Activated naive CD8-positive, alpha-beta T cell (primary cell): ENCODE measurements around the gene BANF1.

Experiments used
- H3K27ac Mint-ChIP-seq: one replicate; pipeline ENCODE4 v1.8.0; 2021; ENCODE audit warnings: mixed read lengths
- H3K27me3 Mint-ChIP-seq: one replicate; pipeline ENCODE4 v1.8.0; 2021; ENCODE audit warnings: mixed read lengths
- H3K36me3 Mint-ChIP-seq: one replicate; pipeline ENCODE4 v1.8.0; 2021; ENCODE audit warnings: mixed read lengths
- H3K4me1 Mint-ChIP-seq: one replicate; pipeline ENCODE4 v1.8.0; 2021; ENCODE audit warnings: low read depth, mixed read lengths
- H3K4me3 Mint-ChIP-seq: one replicate; pipeline ENCODE4 v1.8.0; 2021; ENCODE audit warnings: mild to moderate bottlenecking, mixed read lengths
- H3K9me3 Mint-ChIP-seq: one replicate; pipeline ENCODE4 v1.8.0; 2021; ENCODE audit warnings: low read depth, mixed read lengths

Gene BANF1

DNA sequence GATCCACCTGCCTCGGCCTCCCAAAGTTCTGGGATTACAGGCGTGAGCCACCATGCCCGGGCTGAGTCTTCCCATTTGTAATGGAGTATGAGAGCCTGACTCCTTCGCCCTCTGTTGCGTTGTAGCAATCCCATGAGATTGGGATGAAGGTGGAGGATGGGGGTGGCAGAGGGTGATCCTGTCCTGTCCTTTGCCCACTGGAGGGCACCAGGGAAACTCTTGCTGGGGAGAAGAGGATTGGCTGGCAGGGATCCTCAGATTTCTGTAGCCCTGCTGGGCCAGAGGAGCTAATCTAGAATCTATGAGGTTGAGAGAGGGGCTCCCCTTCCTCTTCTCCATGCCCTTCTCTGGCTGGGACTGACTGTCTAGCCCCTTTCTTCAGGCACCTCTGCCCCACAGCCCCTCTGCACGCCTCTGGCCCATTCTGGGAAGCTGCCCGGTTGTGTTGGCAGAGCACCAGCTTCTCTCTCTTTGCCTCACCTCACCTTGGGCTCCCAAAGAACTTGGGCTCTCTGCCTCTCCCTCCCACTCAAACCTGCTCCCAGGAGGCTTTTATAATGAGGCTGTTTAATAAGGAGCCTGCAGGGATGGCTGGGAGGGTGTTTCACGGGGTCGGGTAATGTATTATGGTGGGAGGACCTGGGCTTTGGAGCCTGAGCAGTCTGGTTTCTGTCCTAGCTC, 33.5 kb downstream of the BANF1 start:
- no peaks in the 10 kb centered on the region for H3K9me3 Mint-ChIP-seq
- H3K4me3 Mint-ChIP-seq, result no peak overlapping the region
- H3K36me3 Mint-ChIP-seq, result no peaks in the 10 kb centered on the region
- H3K4me1 Mint-ChIP-seq, result no peaks in the 10 kb centered on the region
- H3K27ac Mint-ChIP-seq, result no peak overlapping the region
- H3K27me3 Mint-ChIP-seq, result peaks cover 2% of the 10 kb centered on the region

DNA sequence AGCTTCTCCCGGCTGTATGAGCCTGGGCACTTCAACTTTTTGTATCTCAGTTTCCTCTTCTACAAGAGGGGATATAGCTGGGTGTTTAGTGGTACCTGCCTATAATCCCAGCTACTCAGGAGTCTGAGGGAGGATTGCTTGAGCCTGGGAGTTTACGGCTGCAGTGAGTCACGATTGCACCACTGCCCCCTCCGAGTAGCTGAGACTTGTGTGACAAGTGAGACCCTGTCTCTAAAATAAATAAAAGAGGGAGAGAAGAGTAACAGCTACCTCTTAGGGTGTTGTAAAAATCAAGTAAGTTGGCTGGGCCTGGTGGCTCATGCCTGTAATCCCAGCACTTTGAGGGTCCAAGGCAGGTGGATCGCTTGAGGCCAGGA, 34.0 kb downstream of the BANF1 start:
- Mint-ChIP-seq H3K9me3 (no peaks in the 10 kb centered on the region), H3K36me3 (no peaks in the 10 kb centered on the region), H3K4me3 (no peak overlapping the region), H3K27ac (no peak overlapping the region), H3K27me3 (peaks cover 2% of the 10 kb centered on the region), H3K4me1 (no peaks in the 10 kb centered on the region)

DNA sequence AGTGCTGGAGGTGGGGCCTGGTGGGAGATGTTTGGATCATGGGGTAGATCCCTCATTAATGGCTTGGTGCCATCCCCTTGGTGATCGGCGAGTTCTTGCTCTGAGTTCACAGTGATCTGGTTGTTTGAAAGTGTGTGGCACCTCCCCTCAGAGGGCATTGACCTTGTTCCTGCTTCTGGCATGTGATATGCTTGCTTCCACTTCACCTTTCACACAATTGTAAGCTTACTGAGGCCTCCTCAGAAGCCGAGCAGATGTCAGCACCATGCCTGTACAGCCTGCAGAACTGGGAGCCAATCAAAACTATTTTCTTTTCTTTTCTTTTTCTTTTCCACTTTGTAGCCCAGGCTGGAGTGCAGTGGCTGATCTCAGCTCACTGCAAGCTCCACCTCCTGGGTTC, 35.0 kb downstream of the BANF1 start:
- no peak overlapping the region for H3K27ac Mint-ChIP-seq
- peaks cover 2% of the 10 kb centered on the region for H3K27me3 Mint-ChIP-seq
- H3K9me3 Mint-ChIP-seq, result no peaks in the 10 kb centered on the region
- no peaks in the 10 kb centered on the region for H3K4me1 Mint-ChIP-seq
- no peaks in the 10 kb centered on the region for H3K36me3 Mint-ChIP-seq
- no peak overlapping the region for H3K4me3 Mint-ChIP-seq

DNA sequence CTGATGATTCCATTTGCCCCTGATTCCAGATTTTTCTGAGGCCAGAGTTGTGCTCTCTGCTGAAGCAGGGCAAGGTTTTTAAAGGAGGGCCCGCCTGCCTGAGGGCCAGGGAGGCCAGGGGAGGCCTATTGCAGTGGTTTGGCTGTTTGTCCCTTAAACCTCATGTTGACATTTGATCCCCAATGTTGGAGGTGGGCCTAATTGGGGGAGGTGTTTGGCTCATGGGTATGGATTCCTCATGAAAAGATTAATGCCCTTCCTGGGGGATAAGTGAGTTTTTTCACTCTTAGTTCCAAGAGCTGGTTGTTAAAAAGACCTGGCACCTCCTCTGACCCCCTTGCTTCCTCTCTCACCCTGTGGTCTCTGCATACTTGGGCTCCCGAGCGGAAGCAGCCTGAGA, 37.5 kb downstream of the BANF1 start:
- Mint-ChIP-seq H3K4me1 (peaks cover 3% of the 10 kb centered on the region), H3K36me3 (no peaks in the 10 kb centered on the region), H3K27me3 (peaks cover 2% of the 10 kb centered on the region), H3K9me3 (no peaks in the 10 kb centered on the region), H3K27ac (no peak overlapping the region), H3K4me3 (no peak overlapping the region)

DNA sequence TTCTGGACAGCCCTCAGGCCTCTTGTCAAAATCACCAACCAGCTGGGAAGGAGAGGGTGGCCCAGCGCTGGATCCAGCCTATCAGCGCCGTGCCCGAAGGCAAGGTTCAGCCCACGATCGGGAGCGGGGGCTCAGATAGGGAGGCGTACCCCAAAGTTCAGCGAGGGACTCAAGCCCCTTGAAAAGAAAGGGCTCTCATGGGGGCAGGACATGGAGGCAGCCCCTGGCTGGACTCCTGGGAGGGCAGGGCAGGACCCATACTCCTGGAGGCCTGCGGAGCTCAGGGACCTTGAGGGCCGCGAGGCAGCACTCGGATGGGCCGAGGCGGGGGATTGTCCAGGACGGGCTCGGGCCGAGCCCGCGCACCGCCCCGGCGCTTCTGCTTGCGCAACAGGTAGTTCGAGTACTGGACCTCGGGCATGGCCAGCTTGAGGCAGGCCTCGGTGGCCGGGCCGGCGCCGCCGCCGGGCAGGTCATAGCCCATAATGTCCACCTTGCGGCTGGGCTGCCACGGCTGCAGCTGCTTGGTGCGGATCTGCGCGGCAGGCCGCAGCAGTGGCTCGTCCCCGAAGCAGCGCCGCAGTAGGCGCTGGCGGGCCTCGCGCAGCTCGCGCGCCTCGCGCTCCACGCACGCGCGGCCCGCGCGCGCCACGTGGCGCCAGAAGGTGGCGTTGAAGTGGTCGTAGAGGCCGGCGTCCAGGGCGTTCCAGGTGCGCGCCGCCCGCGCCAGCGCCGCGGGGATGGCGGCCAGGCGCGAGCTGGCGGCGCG, 40.1 kb downstream of the BANF1 start:
- peaks cover 11% of the 10 kb centered on the region for H3K4me1 Mint-ChIP-seq

DNA sequence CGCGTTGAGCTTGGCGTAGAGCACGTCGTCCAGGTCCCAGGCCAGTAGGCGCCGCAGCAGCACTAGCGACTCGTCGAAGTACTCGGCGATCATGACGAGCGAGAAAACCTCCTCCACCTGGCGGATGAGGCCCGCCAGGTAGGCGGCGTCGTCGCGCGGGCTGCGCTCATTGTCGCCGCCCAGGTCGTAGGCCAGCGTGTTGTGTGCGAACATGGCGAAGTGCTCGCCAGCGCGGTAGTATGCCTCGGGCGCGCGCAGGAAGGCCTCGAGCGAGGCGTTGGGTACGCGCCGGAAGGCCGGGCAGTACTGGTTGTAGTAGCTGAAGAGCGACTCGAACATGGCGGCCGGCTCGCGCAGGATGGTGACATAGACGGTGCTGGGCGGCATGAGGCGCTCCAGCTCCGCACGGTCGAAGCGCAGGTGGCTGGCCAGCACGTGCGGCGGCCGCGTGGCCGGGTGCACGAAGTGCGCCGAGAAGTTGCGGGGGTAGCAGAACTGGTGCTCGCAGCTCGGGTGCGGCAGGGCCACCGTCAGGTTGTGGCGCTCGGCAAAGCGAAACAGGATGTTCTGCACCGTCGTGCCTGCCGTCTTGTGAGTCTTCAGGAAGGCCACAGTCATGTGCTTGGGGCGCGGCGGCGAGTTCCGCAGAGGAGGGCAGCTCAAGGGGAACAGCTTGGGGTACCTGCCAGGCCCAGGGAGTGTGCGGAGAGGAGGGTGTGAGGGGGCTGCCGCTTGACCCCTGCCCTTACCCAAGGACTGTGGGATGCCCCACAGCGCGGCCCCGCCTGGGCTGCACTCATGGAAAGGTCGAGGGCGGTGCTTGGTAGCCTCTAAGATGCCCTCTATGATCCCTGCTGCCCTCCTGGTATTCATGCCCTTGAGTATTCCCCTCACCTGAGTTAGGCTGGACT, 40.9 kb downstream of the BANF1 start:
- Mint-ChIP-seq H3K27ac (no peak overlapping the region), H3K27me3 (no peaks in the 10 kb centered on the region), H3K36me3 (no peaks in the 10 kb centered on the region), H3K4me3 (no peak overlapping the region), H3K4me1 (peaks cover 11% of the 10 kb centered on the region), H3K9me3 (no peaks in the 10 kb centered on the region)

More for the DNA sequence above, 40.1 kb downstream of the BANF1 start:
- H3K27ac Mint-ChIP-seq, result no peak overlapping the region
- no peaks in the 10 kb centered on the region for H3K9me3 Mint-ChIP-seq
- H3K4me3 Mint-ChIP-seq, result no peak overlapping the region
- H3K36me3 Mint-ChIP-seq, result no peaks in the 10 kb centered on the region
- no peaks in the 10 kb centered on the region for H3K27me3 Mint-ChIP-seq

DNA sequence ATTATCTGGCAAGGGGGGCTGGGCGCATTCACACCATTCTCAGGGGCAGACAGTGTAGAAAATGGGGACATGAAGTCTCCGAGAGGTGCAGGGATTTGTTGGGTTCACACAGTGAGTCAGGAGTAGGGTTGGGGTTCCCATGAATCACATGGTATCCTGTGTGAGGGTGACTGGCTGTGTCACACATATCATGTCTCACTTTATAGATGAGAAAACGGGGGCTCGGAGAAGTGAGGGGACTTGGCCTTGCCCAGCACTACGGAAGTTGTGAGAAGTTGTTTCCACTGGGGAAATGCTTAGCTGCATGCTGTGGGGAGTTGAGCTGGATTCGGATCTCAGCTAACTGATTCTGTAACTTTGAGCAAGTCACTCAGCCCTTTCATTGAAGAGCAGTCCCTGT, 42.5 kb downstream of the BANF1 start:
- Mint-ChIP-seq H3K9me3 (no peaks in the 10 kb centered on the region), H3K36me3 (no peaks in the 10 kb centered on the region), H3K27ac (no peak overlapping the region), H3K27me3 (peaks cover 2% of the 10 kb centered on the region), H3K4me1 (peaks cover 16% of the 10 kb centered on the region), H3K4me3 (peak overlapping the region; percentile 31)

DNA sequence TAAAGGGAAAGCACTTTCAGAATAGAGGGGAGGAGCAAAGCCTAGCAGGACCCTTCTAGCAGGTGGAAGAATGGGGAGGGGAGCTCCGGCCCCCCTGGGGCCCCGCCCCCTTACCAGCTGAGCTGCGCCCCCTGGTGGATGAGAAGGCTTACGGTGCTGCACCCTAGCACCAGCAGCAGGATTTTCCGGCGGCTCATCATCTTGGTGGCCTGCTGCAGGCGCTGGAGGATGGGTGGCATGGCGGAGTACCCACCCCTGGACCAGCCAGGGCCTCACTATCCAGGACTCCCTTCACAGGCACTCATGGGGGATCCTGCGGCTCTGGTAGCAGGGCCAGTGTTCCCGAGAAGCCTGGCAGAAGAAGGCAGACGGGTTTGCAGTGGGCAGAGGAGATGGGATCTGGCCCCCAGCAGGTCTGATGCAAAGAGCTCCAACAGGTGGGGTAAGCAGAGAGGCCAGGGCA, 42.9 kb downstream of the BANF1 start:
- Mint-ChIP-seq H3K9me3 (no peaks in the 10 kb centered on the region), H3K4me1 (peaks cover 16% of the 10 kb centered on the region), H3K4me3 (peak overlapping the region; percentile 31), H3K27me3 (peaks cover 2% of the 10 kb centered on the region), H3K36me3 (no peaks in the 10 kb centered on the region), H3K27ac (no peak overlapping the region)

DNA sequence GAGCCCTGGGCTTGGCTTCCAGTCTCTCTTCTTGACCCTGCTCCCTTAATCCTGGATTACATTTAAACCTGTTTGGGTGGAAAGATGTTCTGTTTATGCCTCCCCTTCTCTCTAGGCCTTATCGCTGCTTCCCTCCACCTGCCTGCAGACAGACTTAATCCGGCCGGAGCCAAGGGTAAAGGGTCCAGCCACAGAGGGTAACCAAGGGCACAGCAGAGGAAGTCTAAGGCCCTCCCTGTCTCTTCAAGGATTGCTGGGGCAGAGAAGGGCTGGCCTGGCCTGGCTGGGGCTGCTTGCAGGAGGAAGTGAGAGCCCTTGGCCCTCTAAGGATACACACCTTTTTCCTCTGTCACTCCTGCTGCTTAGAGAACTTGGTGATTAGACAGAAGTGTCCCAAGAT, 44.6 kb downstream of the BANF1 start:
- H3K4me1 Mint-ChIP-seq, result peaks cover 25% of the 10 kb centered on the region
- H3K4me3 Mint-ChIP-seq, result no peak overlapping the region
- H3K36me3 Mint-ChIP-seq, result no peaks in the 10 kb centered on the region
- H3K27me3 Mint-ChIP-seq, result peaks cover 2% of the 10 kb centered on the region
- H3K27ac Mint-ChIP-seq, result no peak overlapping the region
- H3K9me3 Mint-ChIP-seq, result no peaks in the 10 kb centered on the region

DNA sequence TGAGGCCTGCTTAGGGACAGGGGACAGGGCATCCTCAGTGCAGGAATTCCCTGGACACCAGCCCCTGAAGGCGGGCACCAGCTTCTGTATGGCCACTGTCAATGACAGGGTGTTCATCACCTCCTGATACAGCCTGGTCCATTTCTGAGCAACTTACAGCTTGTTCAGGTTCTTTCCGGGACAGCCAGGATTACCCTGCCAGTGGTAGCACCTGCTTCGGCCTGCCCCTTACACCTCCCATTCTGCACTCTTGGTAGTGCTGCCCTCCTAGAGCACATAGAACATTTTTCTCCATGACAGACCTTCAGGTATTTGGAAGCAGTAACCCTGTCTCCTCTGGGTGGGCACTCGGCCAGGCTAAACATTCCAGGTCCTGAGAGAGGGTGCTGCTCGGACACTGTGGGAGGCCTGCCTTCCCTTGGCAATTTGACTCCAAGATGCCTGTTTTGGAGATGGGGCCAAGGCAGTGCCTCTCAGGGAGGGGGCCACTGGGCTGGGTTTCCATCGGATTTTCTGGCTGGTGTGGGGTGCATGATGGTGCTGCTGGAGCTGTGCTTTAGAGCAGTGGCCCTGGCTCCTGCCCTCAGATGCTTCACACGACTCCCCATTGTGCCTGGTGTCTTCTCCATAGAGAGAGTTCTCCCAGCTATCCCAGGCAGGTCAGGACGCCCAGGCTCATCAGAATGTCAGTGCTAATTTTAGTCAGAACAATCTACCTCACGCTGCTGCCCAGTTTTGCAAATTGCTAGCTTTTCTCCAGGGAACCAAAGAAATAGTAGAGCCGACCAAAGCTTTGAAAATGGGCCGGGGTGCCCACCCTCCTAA, 45.5 kb downstream of the BANF1 start:
- Mint-ChIP-seq H3K36me3 (peaks cover 3% of the 10 kb centered on the region), H3K27ac (no peak overlapping the region), H3K27me3 (peaks cover 2% of the 10 kb centered on the region), H3K4me1 (peaks cover 30% of the 10 kb centered on the region), H3K9me3 (no peaks in the 10 kb centered on the region), H3K4me3 (no peak overlapping the region)

DNA sequence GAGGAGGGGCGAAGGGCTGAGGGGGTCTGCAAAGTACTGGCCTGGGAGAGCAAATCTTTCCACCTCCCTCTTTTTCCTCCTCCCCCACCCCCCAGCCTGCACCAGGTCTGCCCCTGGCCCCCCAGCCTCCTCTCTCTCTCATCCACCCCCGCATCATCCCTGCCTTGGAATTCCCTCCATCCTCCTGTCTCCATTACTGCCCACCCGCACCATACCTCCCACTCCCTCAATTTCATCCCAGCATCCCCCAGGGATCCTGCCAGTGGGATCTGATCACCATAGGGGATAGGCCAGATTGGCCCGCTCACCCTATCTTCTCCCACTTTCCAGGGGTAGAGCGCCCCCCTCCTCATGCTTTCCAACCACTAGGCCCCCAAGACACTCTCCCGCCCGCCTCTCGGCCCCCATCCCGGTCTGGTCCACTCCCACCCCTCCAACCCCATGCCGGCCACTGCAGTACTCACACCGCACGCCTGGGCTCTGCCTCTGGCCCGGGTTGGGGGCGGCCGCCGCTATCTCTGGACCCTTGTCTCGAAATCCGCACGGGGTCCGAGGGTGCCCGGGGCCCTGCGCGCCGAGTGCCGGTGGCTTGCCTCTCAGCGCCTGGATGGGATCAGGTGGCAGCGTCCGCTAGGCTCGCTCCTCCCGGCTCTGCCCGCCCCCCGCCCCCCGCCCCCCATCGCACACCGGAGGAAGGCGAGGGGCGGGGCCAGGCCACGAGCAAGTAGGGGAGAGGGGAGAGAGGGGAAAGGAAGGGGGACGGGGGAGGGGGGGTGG, 46.4 kb downstream of the BANF1 start, which contains the start of gene GAL3ST3:
TSS of gene GAL3ST3 (minus strand) at position 615 of the 777 bp plus-strand sequence. CDS start 3,746 bp downstream, outside the sequence.
- H3K4me3 Mint-ChIP-seq, result peak within 1 kb of the TSS; percentile 32
- no peaks in the 10 kb centered on the region for H3K9me3 Mint-ChIP-seq
- H3K27ac Mint-ChIP-seq, result peak within 1 kb of the TSS; percentile 68
- peaks cover 37% of the 10 kb centered on the region for H3K4me1 Mint-ChIP-seq
- peaks cover 7% of the 10 kb centered on the region for H3K36me3 Mint-ChIP-seq
- H3K27me3 Mint-ChIP-seq, result peaks cover 2% of the 10 kb centered on the region

DNA sequence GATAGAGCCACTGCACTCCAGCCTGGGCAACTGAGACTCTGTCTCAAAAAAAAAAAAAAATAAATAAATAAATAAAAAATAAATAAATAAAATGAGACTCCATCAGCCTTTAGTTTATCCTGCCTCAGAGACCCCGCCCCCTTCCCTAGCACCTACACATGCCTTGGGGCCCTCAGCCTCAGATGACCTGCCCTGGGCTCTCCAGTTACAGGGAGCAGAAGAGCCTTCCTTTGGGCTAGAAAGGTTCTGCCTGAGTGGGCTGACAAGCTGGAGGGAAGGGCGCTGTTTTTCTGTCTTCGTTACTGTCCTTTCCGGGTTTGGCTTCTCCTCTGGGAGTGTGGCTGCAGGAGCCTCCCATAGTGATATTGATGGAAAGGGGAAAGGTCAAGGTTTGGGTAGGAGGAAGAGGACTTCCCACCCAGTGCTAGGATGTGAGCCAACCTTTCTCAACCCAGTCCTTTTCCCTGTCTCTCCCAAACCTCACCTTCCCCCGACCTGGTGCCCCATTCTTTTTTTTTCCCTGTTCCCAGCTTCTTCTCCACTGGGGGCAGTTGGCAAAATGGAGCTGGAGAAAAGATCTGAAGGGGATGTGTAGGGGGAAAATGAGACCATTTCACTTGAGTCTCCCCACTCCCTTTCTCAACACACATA, 48.4 kb downstream of the BANF1 start:
- peaks cover 2% of the 10 kb centered on the region for H3K27me3 Mint-ChIP-seq
- H3K27ac Mint-ChIP-seq, result peak overlapping the region; percentile 85
- peaks cover 11% of the 10 kb centered on the region for H3K36me3 Mint-ChIP-seq
- no peaks in the 10 kb centered on the region for H3K9me3 Mint-ChIP-seq
- peaks cover 34% of the 10 kb centered on the region for H3K4me1 Mint-ChIP-seq
- peak overlapping the region; percentile 99 for H3K4me3 Mint-ChIP-seq

DNA sequence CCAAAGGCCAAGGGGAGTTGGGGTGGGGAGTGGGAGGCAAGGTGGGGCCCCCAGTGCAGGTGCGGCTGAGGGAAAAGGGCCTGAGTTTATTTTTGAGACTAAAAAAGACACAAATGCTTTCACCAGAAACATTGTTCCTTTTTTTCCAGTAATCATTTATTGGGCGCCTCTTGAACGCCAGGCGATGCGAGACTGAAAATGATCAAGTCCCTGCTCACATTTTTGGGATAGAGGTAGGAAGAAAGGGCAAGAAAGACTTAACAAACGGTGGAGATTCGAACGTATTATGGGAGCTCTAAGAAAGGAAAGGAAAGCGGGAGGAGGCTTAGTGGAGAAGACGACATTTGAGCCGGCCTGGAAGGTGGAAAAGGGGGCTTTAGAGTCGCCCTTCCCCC, 49.1 kb downstream of the BANF1 start:
- H3K4me1 Mint-ChIP-seq, result peaks cover 32% of the 10 kb centered on the region

More for the DNA sequence above, 49.1 kb downstream of the BANF1 start:
- Mint-ChIP-seq H3K27ac (peak overlapping the region; percentile 85), H3K36me3 (peaks cover 11% of the 10 kb centered on the region), H3K27me3 (peaks cover 2% of the 10 kb centered on the region), H3K9me3 (no peaks in the 10 kb centered on the region), H3K4me3 (peak overlapping the region; percentile 99)
